M059J (cell line): Measurements from ENCODE around the gene PCDHGA1. TPM values are rescaled to one million over a fixed set of nuclear protein-coding genes. Genes with fewer than 3 reads are reported as not detected.
"Not testable (repeated sequence)": the region's sequence is repeated elsewhere in the genome, so short reads cannot be mapped to it uniquely, and the experiment has no call there.

Experiments used
- DNase-seq: peaks from one replicate; pipeline ENCODE4 v3.0.0-alpha.2; 2012; ENCODE audit warnings: low read depth
- total RNA-seq: library from RNA; depleted of rRNA; stranded (reverse); fragments of >200 nt; shearing (Covaris generic); gene quantifications from 2 replicates; pipeline ENCODE4 v1.2.3, GENCODE V29; 2014

Gene PCDHGA1
- total RNA-seq, 1 experiment from 2014 or later = 0.71 TPM

DNA sequence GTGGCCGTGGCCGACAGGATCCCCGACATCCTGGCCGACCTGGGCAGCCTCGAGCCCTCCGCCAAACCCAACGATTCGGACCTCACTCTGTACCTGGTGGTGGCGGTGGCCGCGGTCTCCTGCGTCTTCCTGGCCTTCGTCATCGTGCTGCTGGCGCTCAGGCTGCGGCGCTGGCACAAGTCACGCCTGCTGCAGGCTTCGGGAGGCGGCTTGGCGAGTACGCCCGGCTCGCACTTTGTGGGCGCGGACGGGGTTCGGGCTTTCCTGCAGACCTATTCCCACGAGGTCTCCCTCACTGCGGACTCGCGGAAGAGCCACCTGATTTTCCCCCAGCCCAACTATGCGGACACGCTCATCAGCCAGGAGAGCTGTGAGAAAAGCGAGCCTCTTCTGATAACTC, 15.7 kb downstream of the PCDHGA1 start:
- not testable (repeated sequence) for DNase-seq

GRCh38 chr5:141349917-141350619, 19.8 kb downstream of the PCDHGA1 start, which contains the start of gene PCDHGB1:
Gene PCDHGB1 (plus strand): TSS chr5:141350099. CDS start chr5:141350261, 162 bp downstream.
- DNase-seq = peak; percentile 86

DNA sequence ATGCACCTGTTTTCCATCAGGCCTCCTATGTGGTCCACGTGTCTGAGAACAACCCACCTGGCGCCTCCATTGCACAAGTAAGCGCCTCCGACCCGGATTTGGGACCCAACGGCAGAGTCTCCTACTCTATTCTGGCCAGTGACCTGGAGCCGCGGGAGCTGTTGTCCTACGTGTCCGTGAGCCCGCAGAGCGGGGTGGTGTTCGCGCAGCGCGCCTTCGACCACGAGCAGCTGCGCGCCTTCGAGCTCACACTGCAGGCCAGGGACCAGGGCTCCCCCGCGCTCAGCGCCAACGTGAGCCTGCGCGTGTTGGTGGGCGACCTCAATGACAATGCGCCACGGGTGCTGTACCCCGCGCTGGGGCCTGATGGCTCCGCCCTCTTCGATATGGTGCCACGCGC, 21.3 kb downstream of the PCDHGA1 start:
- DNase-seq = no peak

GRCh38 chr5:141354900-141355469, 24.7 kb downstream of the PCDHGA1 start, which contains the start of gene PCDHGA4:
Gene PCDHGA4 (plus strand): TSS chr5:141355021. CDS start chr5:141355108, 87 bp downstream.
- no peak for DNase-seq

DNA sequence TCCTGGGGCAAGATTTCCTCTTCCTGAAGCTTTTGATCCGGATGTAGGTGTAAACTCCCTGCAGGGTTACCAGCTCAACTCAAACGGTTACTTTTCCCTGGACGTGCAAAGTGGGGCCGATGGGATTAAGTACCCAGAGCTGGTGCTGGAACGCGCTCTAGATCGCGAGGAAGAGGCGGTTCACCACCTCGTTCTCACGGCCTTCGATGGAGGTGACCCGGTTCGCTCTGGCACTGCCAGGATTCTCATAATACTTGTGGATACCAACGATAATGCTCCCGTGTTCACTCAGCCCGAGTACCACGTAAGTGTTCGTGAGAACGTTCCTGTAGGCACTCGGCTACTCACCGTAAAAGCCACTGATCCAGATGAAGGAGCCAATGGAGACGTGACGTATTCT, 25.3 kb downstream of the PCDHGA1 start:
- no peak for DNase-seq

DNA sequence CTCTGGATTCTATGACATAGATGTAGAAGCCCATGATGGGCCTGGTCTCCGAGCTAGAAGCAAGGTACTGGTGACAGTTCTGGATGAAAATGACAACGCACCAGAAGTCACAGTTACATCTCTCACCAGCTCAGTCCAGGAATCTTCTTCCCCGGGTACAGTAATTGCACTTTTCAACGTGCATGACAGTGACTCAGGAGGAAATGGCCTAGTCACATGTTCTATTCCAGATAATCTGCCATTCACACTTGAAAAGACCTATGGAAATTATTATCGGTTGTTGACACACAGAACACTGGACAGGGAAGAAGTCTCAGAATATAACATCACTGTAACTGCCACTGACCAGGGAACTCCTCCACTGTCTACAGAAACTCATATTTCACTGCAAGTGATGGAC, 25.8 kb downstream of the PCDHGA1 start:
- DNase-seq = no peak

- DNase-seq = no peak
Observed at GRCh38 chr5:141356950-141357349, 26.6 kb downstream of the PCDHGA1 start.

DNA sequence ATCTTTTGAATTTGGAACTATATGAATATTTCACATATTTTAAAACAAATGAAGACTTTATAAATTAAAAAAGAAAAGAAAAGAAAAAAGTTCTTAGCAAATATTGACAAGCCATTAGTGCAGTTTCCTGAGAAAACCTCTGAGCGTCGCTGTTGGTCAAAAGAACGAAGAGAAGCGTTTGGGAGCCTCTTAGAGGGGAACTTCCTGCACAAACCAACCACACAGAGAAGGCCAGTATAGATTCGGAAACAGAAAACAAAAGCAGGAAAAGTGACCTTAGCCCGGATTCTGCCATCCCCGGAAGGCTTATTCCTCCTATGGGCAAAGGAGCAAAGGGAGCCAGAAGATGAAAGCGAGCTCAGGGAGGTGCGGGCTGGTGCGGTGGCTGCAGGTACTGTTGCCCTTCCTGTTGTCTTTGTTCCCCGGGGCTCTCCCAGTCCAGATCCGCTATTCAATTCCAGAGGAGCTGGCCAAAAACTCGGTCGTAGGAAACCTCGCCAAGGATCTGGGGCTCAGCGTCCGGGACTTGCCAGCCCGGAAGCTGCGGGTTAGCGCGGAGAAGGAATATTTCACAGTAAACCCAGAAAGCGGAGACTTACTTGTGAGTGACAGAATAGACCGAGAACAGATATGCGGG, 29.6 kb downstream of the PCDHGA1 start, which contains the start of gene PCDHGB2:
TSS of gene PCDHGB2 (plus strand) at position 205 of the 637 bp plus-strand sequence. CDS start at position 347, 142 bp downstream.
- DNase-seq = peak; percentile 9

- DNase-seq = no peak
Observed at GRCh38 chr5:141360685-141361084, 30.4 kb downstream of the PCDHGA1 start.

DNA sequence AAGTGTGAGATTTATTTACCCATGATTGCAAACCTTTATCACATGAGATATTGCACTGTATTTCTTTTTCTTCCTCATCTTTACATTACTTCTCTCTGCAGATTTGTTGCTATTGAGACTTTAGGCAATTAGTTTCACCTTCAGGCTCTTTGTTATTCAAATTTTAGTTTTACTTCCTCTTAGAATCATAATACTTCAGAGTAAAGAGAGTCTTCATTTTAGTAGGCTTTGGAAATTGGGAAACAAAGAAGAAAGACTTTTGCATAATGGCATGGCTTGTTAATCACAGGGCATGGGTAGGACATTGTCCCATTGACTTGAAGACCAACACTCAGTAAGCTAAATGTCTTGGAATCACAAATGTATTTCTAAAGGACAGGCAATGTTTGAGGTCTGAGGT, 32.4 kb downstream of the PCDHGA1 start:
- no peak for DNase-seq

DNA sequence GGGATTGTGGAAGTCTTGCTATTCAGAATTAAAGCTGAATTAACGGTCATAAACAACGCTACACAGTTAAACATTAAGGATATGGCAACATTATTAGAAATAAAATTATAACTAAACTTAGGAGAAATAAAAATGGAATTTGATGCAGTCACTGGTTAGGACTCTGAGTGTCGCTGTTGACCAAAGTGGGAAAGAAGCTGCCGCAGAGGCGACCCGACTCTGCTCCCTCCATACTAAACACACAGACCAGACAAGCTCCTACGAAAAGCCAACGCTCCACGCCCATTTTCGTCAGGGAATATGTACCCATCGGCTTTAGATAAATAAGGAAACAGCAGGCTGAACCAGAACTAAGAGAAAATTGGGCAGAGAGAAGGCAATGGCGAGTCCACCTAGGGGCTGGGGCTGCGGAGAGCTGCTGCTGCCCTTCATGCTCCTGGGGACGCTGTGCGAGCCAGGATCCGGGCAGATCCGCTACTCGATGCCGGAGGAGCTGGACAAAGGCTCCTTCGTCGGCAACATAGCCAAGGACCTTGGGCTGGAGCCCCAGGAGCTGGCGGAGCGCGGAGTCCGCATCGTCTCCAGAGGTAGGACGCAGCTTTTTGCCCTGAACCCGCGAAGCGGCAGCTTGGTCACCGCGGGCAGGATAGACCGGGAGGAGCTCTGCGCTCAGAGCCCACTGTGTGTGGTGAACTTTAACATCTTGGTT, 33.8 kb downstream of the PCDHGA1 start, which contains the start of gene PCDHGA5:
TSS of gene PCDHGA5 (plus strand) at position 211 of the 709 bp plus-strand sequence. CDS start at position 380, 169 bp downstream.
- no peak for DNase-seq

DNA sequence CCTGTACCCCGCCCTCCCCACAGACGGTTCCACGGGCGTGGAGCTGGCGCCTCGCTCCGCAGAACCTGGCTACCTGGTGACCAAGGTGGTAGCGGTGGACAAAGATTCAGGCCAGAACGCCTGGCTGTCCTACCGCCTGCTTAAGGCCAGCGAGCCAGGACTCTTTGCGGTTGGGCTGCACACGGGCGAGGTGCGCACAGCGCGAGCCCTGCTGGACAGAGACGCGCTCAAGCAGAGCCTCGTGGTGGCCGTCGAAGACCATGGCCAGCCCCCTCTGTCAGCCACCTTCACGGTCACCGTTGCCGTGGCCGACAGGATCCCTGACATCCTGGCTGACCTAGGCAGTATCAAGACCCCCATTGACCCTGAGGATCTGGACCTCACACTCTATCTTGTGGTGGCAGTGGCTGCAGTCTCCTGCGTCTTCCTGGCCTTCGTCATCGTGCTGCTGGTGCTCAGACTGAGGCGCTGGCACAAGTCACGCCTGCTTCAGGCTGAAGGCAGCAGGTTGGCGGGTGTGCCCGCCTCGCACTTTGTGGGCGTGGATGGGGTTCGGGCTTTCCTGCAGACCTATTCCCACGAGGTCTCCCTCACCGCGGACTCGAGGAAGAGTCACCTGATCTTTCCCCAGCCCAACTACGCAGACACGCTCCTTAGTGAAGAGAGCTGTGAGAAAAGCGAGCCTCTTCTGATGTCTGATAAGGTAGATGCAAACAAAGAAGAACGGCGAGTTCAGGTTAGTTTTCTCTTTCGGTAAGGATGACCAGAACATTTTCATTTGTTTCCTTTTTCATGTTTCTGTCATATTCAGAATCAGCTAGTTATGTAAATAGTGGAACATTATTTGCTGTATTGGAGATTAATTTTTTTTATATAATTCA, 35.9 kb downstream of the PCDHGA1 start:
- no peak for DNase-seq

DNA sequence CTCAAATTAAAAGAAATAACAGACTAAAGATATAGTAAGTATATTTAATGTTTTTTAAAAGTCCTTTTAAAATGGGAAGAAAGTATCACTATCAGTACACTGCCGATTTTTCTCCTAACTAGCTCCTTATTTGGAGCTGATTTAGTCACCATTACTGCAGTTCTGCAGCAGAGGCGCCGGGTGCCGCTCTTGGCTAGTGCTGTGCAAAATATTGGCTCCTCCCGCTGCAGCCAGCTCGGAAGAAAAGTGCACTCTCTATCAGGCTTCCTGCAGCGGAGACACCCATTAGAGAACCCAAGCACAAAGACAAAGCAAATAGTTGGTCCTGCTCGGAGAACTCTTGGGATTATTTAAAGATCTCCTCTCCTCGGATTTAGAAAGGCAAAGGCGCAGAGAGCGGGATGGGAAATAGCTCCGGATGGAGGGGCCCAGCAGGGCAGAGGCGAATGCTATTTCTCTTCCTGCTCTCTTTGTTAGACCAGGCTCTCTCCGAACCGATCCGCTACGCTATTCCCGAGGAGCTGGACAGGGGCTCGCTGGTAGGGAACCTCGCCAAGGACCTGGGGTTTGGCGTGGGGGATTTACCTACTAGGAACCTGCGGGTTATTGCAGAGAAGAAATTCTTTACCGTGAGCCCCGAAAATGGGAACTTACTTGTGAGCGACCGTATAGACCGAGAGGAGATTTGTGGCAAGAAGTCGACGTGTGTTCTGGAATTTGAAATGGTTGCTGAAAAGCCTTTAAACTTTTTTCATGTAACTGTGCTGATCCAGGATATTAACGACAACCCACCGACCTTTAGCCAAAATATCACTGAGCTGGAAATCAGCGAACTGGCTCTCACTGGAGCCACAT, 39.9 kb downstream of the PCDHGA1 start, which contains the start of gene PCDHGB3:
TSS of gene PCDHGB3 (plus strand) at position 249 of the 855 bp plus-strand sequence. CDS start at position 402, 153 bp downstream.
- DNase-seq = no peak

DNA sequence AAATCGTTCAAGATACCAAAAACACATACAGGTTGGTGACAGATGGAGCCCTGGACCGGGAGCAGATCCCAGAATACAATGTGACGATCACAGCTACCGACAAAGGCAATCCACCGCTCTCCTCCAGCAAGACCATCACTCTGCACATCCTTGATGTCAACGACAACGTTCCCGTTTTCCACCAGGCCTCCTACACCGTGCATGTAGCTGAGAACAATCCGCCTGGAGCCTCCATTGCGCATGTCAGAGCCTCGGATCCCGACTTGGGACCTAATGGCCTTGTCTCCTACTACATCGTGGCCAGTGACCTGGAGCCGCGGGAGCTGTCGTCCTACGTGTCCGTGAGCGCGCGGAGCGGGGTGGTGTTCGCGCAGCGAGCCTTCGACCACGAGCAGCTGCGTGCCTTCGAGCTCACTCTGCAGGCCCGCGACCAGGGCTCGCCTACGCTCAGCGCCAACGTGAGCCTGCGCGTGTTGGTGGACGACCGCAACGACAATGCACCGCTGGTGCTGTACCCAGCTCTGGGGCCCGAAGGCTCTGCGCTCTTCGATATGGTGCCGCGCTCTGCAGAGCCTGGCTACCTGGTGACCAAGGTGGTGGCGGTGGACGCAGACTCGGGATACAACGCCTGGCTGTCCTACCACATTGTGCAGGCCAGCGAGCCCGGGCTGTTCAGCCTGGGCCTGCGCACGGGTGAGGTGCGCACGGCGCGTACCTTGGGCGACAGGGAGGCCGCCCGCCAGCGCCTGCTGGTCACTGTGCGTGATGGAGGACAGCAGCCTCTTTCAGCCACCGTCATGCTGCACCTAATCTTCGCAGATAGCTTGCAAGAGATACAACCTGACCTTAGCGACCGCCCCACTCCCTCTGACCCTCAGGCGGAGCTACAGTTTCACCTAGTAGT, 41.5 kb downstream of the PCDHGA1 start:
- DNase-seq = no peak

GRCh38 chr5:141373673-141374317, 43.5 kb downstream of the PCDHGA1 start, which contains the start of gene PCDHGA6:
Gene PCDHGA6 (plus strand): TSS chr5:141373891. CDS start chr5:141374084, 193 bp downstream.
- no peak for DNase-seq

DNA sequence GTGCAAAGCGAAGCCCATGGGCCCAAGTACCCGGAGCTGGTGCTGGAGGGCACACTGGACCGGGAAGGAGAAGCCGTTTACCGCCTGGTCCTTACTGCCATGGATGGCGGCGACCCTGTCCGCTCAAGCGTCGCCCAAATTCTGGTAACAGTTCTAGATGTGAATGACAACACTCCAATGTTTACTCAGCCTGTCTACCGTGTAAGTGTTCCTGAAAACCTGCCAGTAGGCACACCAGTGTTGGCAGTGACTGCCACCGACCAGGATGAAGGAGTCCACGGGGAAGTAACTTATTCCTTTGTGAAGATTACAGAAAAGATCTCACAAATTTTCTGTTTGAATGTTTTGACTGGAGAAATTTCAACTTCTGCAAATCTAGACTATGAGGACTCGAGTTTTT, 44.3 kb downstream of the PCDHGA1 start:
- no peak for DNase-seq

DNA sequence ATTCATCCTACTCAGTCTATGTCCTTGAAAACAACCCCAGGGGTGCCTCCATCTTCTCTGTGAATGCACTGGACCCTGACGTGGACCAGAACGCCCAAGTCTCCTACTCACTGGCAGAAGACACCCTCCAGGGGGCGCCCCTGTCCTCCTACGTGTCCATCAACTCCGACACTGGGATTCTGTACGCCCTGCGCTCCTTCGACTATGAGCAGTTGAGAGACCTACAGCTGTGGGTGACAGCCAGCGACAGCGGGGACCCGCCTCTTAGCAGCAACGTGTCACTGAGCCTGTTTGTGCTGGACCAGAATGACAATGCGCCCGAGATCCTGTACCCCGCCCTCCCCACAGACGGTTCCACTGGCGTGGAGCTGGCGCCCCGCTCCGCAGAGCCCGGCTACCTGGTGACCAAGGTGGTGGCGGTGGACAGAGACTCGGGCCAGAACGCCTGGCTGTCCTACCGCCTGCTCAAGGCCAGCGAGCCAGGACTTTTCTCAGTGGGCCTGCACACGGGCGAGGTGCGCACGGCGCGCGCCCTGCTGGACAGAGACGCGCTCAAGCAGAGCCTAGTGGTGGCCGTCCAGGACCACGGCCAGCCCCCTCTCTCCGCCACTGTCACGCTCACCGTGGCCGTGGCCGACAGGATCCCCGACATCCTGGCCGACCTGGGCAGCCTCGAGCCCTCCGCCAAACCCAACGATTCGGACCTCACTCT, 45.3 kb downstream of the PCDHGA1 start:
- DNase-seq = not testable (repeated sequence)
